LNCAP (cell line): ENCODE results near the gene FLNA.

Experiments used
- CTCF ChIP-seq: fragments of 450-650 bp; IDR thresholded peaks from 2 replicates; pipeline ENCODE4 v1.5.1; 2017; ENCODE audit warnings: mild to moderate bottlenecking

The FLNA gene

GRCh38 chrX:154353172-154353843 lies 21.1 kb downstream of the FLNA start:
- TF ChIP-seq CTCF: no peak

GRCh38 chrX:154352466-154352865 lies 22.0 kb downstream of the FLNA start:
- TF ChIP-seq CTCF: no peak

GRCh38 chrX:154352012-154352401 lies 22.4 kb downstream of the FLNA start:
- TF ChIP-seq CTCF: no peak

GRCh38 chrX:154351183-154352011 lies 23.0 kb downstream of the FLNA start:
- TF ChIP-seq CTCF: no peak

GRCh38 chrX:154350429-154351182 lies 23.8 kb downstream of the FLNA start:
- TF ChIP-seq CTCF: no peak

GRCh38 chrX:154349979-154350378 lies 24.5 kb downstream of the FLNA start:
- TF ChIP-seq CTCF: no peak

GRCh38 chrX:154349359-154349935 lies 25.0 kb downstream of the FLNA start:
- no peak for TF ChIP-seq CTCF
